CD4-positive, alpha-beta T cell (primary cell): Measurements from ENCODE around the gene HEXD. TPM values are rescaled to one million over a fixed set of nuclear protein-coding genes. Genes with fewer than 3 reads are reported as not detected.

ENCODE experiments used
- ATAC-seq: fragments of 200-7000 bp; cut with Tn5 transposase; one replicate; pipeline ENCODE4 v1.10.0; 2022; ENCODE audit warnings: mild to moderate bottlenecking; ENCODE audit not compliant: poor library complexity
- CTCF ChIA-PET: fragments of 350-600 bp; sonication (Branson Sonifier 250); formaldehyde crosslinking; loops from one replicate; lab custom pipeline; 2021; ENCODE audit warnings: antibody characterized with exemption, inconsistent platforms; lab: Charles Lee
- POLR2A ChIA-PET: fragments of 350-600 bp; sonication (Branson Sonifier 250); formaldehyde crosslinking; loops from one replicate; lab custom pipeline; 2021; ENCODE audit warnings: antibody characterized with exemption, inconsistent platforms; lab: Charles Lee
- DNase-seq, 14 experiments: peaks; one replicate each; pipeline ENCODE4 v3.0.0-alpha.2; 2013 to 2020; ENCODE audit warnings: mixed read lengths in 2 of 14
- H3K27ac ChIP-seq, 2 donors: one replicate each; pipeline versions ENCODE4 v1.5.1 to v1.7.0; 2013; ENCODE audit warnings: low read length in 2 of 2, low read depth in 1 of 2, mild to moderate bottlenecking in 1 of 2
- H3K27me3 ChIP-seq, 2 experiments: 1 replicate in 1 of 2; 2 replicates in 1 of 2; pipeline versions ENCODE4 v1.6.1 to v1.7.0; 2013; ENCODE audit warnings: low read length in 2 of 2, control low read depth in 1 of 2, mild to moderate bottlenecking in 1 of 2, moderate library complexity in 1 of 2; ENCODE audit not compliant: insufficient read depth in 2 of 2, control insufficient read depth in 1 of 2
- H3K36me3 ChIP-seq: one replicate; pipeline ENCODE4 v1.6.1; 2013; ENCODE audit warnings: low read length, control low read depth; ENCODE audit not compliant: insufficient read depth
- H3K4me1 ChIP-seq: one replicate; pipeline ENCODE4 v1.6.1; 2013; ENCODE audit warnings: low read length, control low read depth; ENCODE audit not compliant: insufficient read depth
- H3K4me3 ChIP-seq: one replicate; pipeline ENCODE4 v1.5.1; 2013; ENCODE audit warnings: mild to moderate bottlenecking, low read length, moderate library complexity
- H3K9me3 ChIP-seq, 2 experiments: 1 replicate in 1 of 2; 2 replicates in 1 of 2; pipeline versions ENCODE4 v1.6.1 to v1.7.0; 2013; ENCODE audit warnings: low read length in 2 of 2, mild to moderate bottlenecking in 2 of 2, control low read depth in 1 of 2, moderate library complexity in 1 of 2; ENCODE audit not compliant: control insufficient read depth in 1 of 2, insufficient read depth in 1 of 2
- H3K27ac Mint-ChIP-seq: one replicate; pipeline ENCODE4 v1.8.0; 2020; ENCODE audit warnings: mixed read lengths
- H3K27me3 Mint-ChIP-seq: one replicate; pipeline ENCODE4 v1.8.0; 2021; ENCODE audit warnings: mixed read lengths
- H3K36me3 Mint-ChIP-seq: one replicate; pipeline ENCODE4 v1.8.0; 2021; ENCODE audit warnings: low read depth, mixed read lengths
- H3K4me1 Mint-ChIP-seq: one replicate; pipeline ENCODE4 v1.8.0; 2021; ENCODE audit warnings: low read depth, mixed read lengths
- H3K4me3 Mint-ChIP-seq: one replicate; pipeline ENCODE4 v1.8.0; 2020; ENCODE audit warnings: mild to moderate bottlenecking, mixed read lengths
- H3K9me3 Mint-ChIP-seq: one replicate; pipeline ENCODE4 v1.8.0; 2020; ENCODE audit warnings: mixed read lengths
- CTCF ChIP-seq: fragments of 200-600 bp; IDR thresholded peaks from one replicate; pipeline ENCODE4 v1.8.0; 2022; ENCODE audit warnings: antibody characterized with exemption, mild to moderate bottlenecking
- intact Hi-C, 2 experiments: fragments of 100-400 bp; cut with DNase I in 1 of 2; cut with micrococcal nuclease in 1 of 2; formaldehyde crosslinking; loops; one replicate each; pipeline versions ENCODE4 v1.15.1 to v1.9.0; 2023 to 2025; cut with DNase I, micrococcal nuclease
- total RNA-seq, 174 experiments: library from RNA in 2 of 174; stranded (reverse) in 2 of 174; gene quantifications; one replicate each; pipeline ENCODE4 v1.2.3 and lab custom pipeline; 2021 to 2026

The HEXD gene
- total RNA-seq, 2 experiments from 2014 or later = 27.8 to 31.2 TPM

- Histone ChIP-seq H3K9me3 (no peaks in the 10 kb centered on the region), H3K27ac (no peak overlapping the region), H3K36me3 (peaks cover 86% of the 10 kb centered on the region), H3K4me3 (no peak overlapping the region), H3K27me3 (no peaks in the 10 kb centered on the region), H3K4me1 (no peaks in the 10 kb centered on the region)
- ATAC-seq (no peak), DNase-seq (no peak)
- no peak overlapping the region for H3K4me3 Mint-ChIP-seq
- no peaks in the 10 kb centered on the region for H3K27me3 Mint-ChIP-seq
- H3K36me3 Mint-ChIP-seq = peaks cover 72% of the 10 kb centered on the region
- CTCF ChIA-PET = no interaction called here
- intact Hi-C loops = no loop called here
- POLR2A ChIA-PET = interaction anchor here (1.0 kb wide), 1 partner anchor 12 kb away, joined by 3 read pairs; no protein-coding TSS in a partner anchor
- H3K4me1 Mint-ChIP-seq = no peaks in the 10 kb centered on the region
- TF ChIP-seq CTCF = no peak
- H3K27ac Mint-ChIP-seq = no peak overlapping the region
- no peaks in the 10 kb centered on the region for H3K9me3 Mint-ChIP-seq
Observed at GRCh38 chr17:82470065-82470464, 51.9 kb downstream of the HEXD start.

GRCh38 chr17:82474223-82475010 lies 56.3 kb downstream of the HEXD start:
- Mint-ChIP-seq H3K27ac (no peak overlapping the region), H3K36me3 (peaks cover 59% of the 10 kb centered on the region), H3K4me1 (no peaks in the 10 kb centered on the region), H3K27me3 (no peaks in the 10 kb centered on the region), H3K9me3 (no peaks in the 10 kb centered on the region), H3K4me3 (no peak overlapping the region)
- TF ChIP-seq CTCF = no peak
- Histone ChIP-seq H3K27ac (no peak overlapping the region), H3K4me3 (no peak overlapping the region), H3K36me3 (peaks cover 81% of the 10 kb centered on the region), H3K9me3 (no peaks in the 10 kb centered on the region), H3K27me3 (no peaks in the 10 kb centered on the region), H3K4me1 (peaks cover 4% of the 10 kb centered on the region)
- no peak for ATAC-seq
- intact Hi-C loops = no loop called here
- DNase-seq = no peak
- ChIA-PET CTCF (no interaction called here), POLR2A (no interaction called here)

GRCh38 chr17:82475458-82475857 lies 57.3 kb downstream of the HEXD start:
- H3K36me3 ChIP-seq = peaks cover 82% of the 10 kb centered on the region

More at GRCh38 chr17:82475458-82475857, 57.3 kb downstream of the HEXD start:
- Mint-ChIP-seq H3K9me3 (no peaks in the 10 kb centered on the region), H3K27ac (no peak overlapping the region), H3K36me3 (peaks cover 60% of the 10 kb centered on the region), H3K4me1 (no peaks in the 10 kb centered on the region), H3K4me3 (no peak overlapping the region), H3K27me3 (no peaks in the 10 kb centered on the region)
- POLR2A ChIA-PET = no interaction called here
- no peak for TF ChIP-seq CTCF
- DNase-seq (no peak), ATAC-seq (no peak)
- intact Hi-C loops = no loop called here
- no peaks in the 10 kb centered on the region for H3K9me3 ChIP-seq
- no peak overlapping the region for H3K27ac ChIP-seq
- H3K4me3 ChIP-seq = no peak overlapping the region
- H3K4me1 ChIP-seq = peaks cover 4% of the 10 kb centered on the region
- no peaks in the 10 kb centered on the region for H3K27me3 ChIP-seq
- CTCF ChIA-PET = no interaction called here
